HG03575 (cell line): Measurements from ENCODE around the gene SSUH2.

Experiments used
- ATAC-seq: cut with Tn5 transposase; IDR thresholded peaks from one replicate; pipeline ENCODE4 v1.9.1; 2021; ENCODE audit not compliant: unreplicated experiment, insufficient number of reproducible peaks, low FRiP score; ENCODE audit errors: extremely low read depth

The SSUH2 gene

GRCh38 chr3:8573342-8573926, 71.2 kb downstream of the SSUH2 start:
- no peak for ATAC-seq

GRCh38 chr3:8571256-8571655, 73.3 kb downstream of the SSUH2 start:
- ATAC-seq, result no peak
